ENCODE data around the gene NEO1.

NEO1 gene

DNA sequence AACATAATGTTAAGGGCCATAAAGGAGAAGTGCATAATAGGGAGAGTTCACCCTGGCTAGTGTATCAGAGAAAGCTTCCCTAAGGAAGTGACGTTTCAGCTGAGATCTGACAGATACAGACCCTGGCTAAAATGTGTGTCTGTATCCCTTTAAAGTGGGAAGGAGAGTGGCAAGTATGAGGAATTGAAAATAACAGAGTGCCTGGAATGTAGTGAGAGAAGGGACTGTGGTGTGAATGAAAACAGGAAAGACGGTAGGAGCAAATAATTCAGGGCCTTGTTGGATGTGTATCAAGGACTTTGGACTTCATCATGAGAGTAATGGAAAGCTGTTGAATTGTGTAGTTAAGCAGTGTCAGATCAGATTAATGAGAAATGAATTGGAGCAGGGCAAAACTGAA is 30.5 kb downstream of the NEO1 start:
- no peak for ATAC-seq
- TF ChIP-seq, protein P1, sequence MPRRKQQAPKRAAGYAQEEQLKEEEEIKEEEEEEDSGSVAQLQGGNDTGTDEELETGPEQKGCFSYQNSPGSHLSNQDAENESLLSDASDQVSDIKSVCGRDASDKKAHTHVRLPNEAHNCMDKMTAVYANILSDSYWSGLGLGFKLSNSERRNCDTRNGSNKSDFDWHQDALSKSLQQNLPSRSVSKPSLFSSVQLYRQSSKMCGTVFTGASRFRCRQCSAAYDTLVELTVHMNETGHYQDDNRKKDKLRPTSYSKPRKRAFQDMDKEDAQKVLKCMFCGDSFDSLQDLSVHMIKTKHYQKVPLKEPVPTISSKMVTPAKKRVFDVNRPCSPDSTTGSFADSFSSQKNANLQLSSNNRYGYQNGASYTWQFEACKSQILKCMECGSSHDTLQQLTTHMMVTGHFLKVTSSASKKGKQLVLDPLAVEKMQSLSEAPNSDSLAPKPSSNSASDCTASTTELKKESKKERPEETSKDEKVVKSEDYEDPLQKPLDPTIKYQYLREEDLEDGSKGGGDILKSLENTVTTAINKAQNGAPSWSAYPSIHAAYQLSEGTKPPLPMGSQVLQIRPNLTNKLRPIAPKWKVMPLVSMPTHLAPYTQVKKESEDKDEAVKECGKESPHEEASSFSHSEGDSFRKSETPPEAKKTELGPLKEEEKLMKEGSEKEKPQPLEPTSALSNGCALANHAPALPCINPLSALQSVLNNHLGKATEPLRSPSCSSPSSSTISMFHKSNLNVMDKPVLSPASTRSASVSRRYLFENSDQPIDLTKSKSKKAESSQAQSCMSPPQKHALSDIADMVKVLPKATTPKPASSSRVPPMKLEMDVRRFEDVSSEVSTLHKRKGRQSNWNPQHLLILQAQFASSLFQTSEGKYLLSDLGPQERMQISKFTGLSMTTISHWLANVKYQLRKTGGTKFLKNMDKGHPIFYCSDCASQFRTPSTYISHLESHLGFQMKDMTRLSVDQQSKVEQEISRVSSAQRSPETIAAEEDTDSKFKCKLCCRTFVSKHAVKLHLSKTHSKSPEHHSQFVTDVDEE (CRISPR knock-in tag; IDR thresholded peaks at IDR 0.05): no peak
- no peak for TF ChIP-seq ZFP3 (CRISPR knock-in tag; IDR thresholded peaks at IDR 0.05)
- TF ChIP-seq RARB (CRISPR knock-in tag; IDR thresholded peaks at IDR 0.05): no peak
- TF ChIP-seq ESRRG (CRISPR knock-in tag; IDR thresholded peaks at IDR 0.05): no peak
- no peak for TF ChIP-seq PPARA (CRISPR knock-in tag; IDR thresholded peaks at IDR 0.05; ENCODE audit: borderline replicate concordance)
- TF ChIP-seq OSR1 (CRISPR knock-in tag; IDR thresholded peaks at IDR 0.05): no peak
- TF ChIP-seq ZFP30 (CRISPR knock-in tag; IDR thresholded peaks at IDR 0.05): no peak
- TF ChIP-seq SNAI2 (CRISPR knock-in tag; IDR thresholded peaks at IDR 0.05): no peak
- TF ChIP-seq ZC3H10 (CRISPR knock-in tag; IDR thresholded peaks at IDR 0.05): no peak
- no peak for TF ChIP-seq PATZ1 (CRISPR knock-in tag; IDR thresholded peaks at IDR 0.05; ENCODE audit: borderline replicate concordance)
- TF ChIP-seq CSDC2 (CRISPR knock-in tag; IDR thresholded peaks at IDR 0.05): no peak
- TF ChIP-seq POU6F1 (CRISPR knock-in tag; IDR thresholded peaks at IDR 0.05; ENCODE audit: borderline replicate concordance, low read depth): no peak

- TF ChIP-seq BACH2 (CRISPR knock-in tag; IDR thresholded peaks at IDR 0.05; ENCODE audit: borderline replicate concordance): no peak
- no peak for TF ChIP-seq PATZ1 (CRISPR knock-in tag; IDR thresholded peaks at IDR 0.05; ENCODE audit: borderline replicate concordance)
- TF ChIP-seq SNAI2 (CRISPR knock-in tag; IDR thresholded peaks at IDR 0.05): no peak
- no peak for TF ChIP-seq RARB (CRISPR knock-in tag; IDR thresholded peaks at IDR 0.05)
- TF ChIP-seq OSR1 (CRISPR knock-in tag; IDR thresholded peaks at IDR 0.05): no peak
- TF ChIP-seq ZFP30 (CRISPR knock-in tag; IDR thresholded peaks at IDR 0.05): no peak
- TF ChIP-seq GLIS3 (CRISPR knock-in tag; IDR thresholded peaks at IDR 0.05): no peak
- no peak for TF ChIP-seq ZC3H10 (CRISPR knock-in tag; IDR thresholded peaks at IDR 0.05)
- TF ChIP-seq POU6F1 (CRISPR knock-in tag; IDR thresholded peaks at IDR 0.05; ENCODE audit: borderline replicate concordance, low read depth): no peak
- no peak for TF ChIP-seq ISL1 (CRISPR knock-in tag; IDR thresholded peaks at IDR 0.05)
- no peak for TF ChIP-seq TOX (CRISPR knock-in tag; IDR thresholded peaks at IDR 0.05; ENCODE audit: borderline replicate concordance)
- TF ChIP-seq, protein P1 (CRISPR knock-in tag; IDR thresholded peaks at IDR 0.05): no peak
- TF ChIP-seq TCF4 (CRISPR knock-in tag; IDR thresholded peaks at IDR 0.05; ENCODE audit: borderline replicate concordance): no peak
- no peak for TF ChIP-seq ZFP3 (CRISPR knock-in tag; IDR thresholded peaks at IDR 0.05)
- no peak for TF ChIP-seq ARNTL (CRISPR knock-in tag; IDR thresholded peaks at IDR 0.05; ENCODE audit: borderline replicate concordance, low read depth)
- TF ChIP-seq ESRRG (CRISPR knock-in tag; IDR thresholded peaks at IDR 0.05): no peak
- TF ChIP-seq, protein P2, sequence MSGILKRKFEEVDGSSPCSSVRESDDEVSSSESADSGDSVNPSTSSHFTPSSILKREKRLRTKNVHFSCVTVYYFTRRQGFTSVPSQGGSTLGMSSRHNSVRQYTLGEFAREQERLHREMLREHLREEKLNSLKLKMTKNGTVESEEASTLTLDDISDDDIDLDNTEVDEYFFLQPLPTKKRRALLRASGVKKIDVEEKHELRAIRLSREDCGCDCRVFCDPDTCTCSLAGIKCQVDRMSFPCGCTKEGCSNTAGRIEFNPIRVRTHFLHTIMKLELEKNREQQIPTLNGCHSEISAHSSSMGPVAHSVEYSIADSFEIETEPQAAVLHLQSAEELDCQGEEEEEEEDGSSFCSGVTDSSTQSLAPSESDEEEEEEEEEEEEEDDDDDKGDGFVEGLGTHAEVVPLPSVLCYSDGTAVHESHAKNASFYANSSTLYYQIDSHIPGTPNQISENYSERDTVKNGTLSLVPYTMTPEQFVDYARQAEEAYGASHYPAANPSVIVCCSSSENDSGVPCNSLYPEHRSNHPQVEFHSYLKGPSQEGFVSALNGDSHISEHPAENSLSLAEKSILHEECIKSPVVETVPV (CRISPR knock-in tag; IDR thresholded peaks at IDR 0.05): no peak
- no peak for ATAC-seq
These were observed 34.8 kb downstream of the NEO1 start for GRCh38 chr15:73087098-73087497.
